Caco-2 (cell line): ENCODE data around the gene OR6N1. TPM values are rescaled to one million over a fixed set of nuclear protein-coding genes. Genes with fewer than 3 reads are reported as not detected.

ENCODE experiments used
- BruUV-seq: library from RNA; stranded (reverse); fragments of 400-500 nt; replicated peaks from 2 replicates; lab custom pipeline; 2021; lab: Mats Ljungman, UMichigan
- CTCF ChIA-PET: fragments of 300-600 bp; sonication (Branson Sonifier 250); formaldehyde crosslinking; loops from one replicate; lab custom pipeline; 2022; ENCODE audit warnings: antibody characterized with exemption; lab: Charles Lee
- POLR2A ChIA-PET: fragments of 300-600 bp; sonication (Branson Sonifier 250); formaldehyde crosslinking; loops from one replicate; lab custom pipeline; 2022; ENCODE audit warnings: antibody characterized with exemption; lab: Charles Lee
- DNase-seq, 2 experiments: peaks; one replicate each; pipeline versions ENCODE4 v3.0.0 to v3.0.0-alpha.2; 2020 to 2022
- H3K27me3 ChIP-seq: replicated peaks from 2 replicates; pipeline ENCODE4 v1.6.0; 2011; ENCODE audit warnings: low read length; ENCODE audit not compliant: control insufficient read depth, insufficient read depth
- H3K36me3 ChIP-seq: 2 replicates; pipeline ENCODE4 v1.5.1; 2011; ENCODE audit warnings: low read length; ENCODE audit not compliant: control insufficient read depth, insufficient read depth
- H3K4me1 ChIP-seq: fragments of 250-450 bp; sonication (Bioruptor Pico); 2 replicates; pipeline ENCODE4 v1.5.1; 2020; ENCODE audit warnings: mild to moderate bottlenecking
- H3K4me3 ChIP-seq: 2 replicates; pipeline ENCODE4 v1.5.1; 2011; ENCODE audit warnings: low read depth, mild to moderate bottlenecking, control low read depth, low read length
- H3K9me3 ChIP-seq: fragments of 250-450 bp; sonication (Bioruptor Pico); 2 replicates; pipeline ENCODE4 v1.5.1; 2020; ENCODE audit warnings: mild to moderate bottlenecking, moderate library complexity
- H3K27ac Mint-ChIP-seq: one replicate; pipeline ENCODE4 v1.8.0; 2022; ENCODE audit warnings: mixed read lengths; ENCODE audit not compliant: unreplicated experiment
- H3K27me3 Mint-ChIP-seq: one replicate; pipeline ENCODE4 v1.8.0; 2022; ENCODE audit warnings: mixed read lengths; ENCODE audit not compliant: insufficient read depth, unreplicated experiment
- H3K36me3 Mint-ChIP-seq: one replicate; pipeline ENCODE4 v1.8.0; 2022; ENCODE audit warnings: mild to moderate bottlenecking, mixed read lengths; ENCODE audit not compliant: insufficient read depth, unreplicated experiment
- H3K4me1 Mint-ChIP-seq: one replicate; pipeline ENCODE4 v1.8.0; 2022; ENCODE audit warnings: low read depth, mixed read lengths; ENCODE audit not compliant: unreplicated experiment
- H3K4me3 Mint-ChIP-seq: one replicate; pipeline ENCODE4 v1.8.0; 2022; ENCODE audit warnings: mild to moderate bottlenecking, moderate library complexity, mixed read lengths; ENCODE audit not compliant: unreplicated experiment
- H3K9me3 Mint-ChIP-seq: one replicate; pipeline ENCODE4 v1.8.0; 2022; ENCODE audit warnings: mixed read lengths; ENCODE audit not compliant: unreplicated experiment
- intact Hi-C: fragments of 100-400 bp; cut with micrococcal nuclease; formaldehyde crosslinking; loops from one replicate; pipeline ENCODE4 v1.10.0; 2022; ENCODE audit not compliant: unreplicated experiment
- total RNA-seq: library from RNA; stranded (reverse); gene quantifications from 2 replicates; pipeline ENCODE4 v1.2.3, GENCODE V29; 2022
- TF ChIP-seq, protein P1 (sequence below), 2 experiments: fragments of 200-600 bp in 1 of 2; IDR thresholded peaks; 1 replicate in 1 of 2; 2 replicates in 1 of 2; pipeline versions ENCODE4 v1.5.1 to v1.8.0; 2011 to 2022; ENCODE audit warnings: antibody characterized with exemption in 1 of 2, control low read depth in 1 of 2, inconsistent platforms in 1 of 2, low read depth in 1 of 2, low read length in 1 of 2, mild to moderate bottlenecking in 1 of 2, moderate library complexity in 1 of 2; ENCODE audit not compliant: insufficient read depth in 1 of 2, severe bottlenecking in 1 of 2, unreplicated experiment in 1 of 2

Gene OR6N1
- total RNA-seq, 1 experiment from 2014 or later, result not detected

DNA sequence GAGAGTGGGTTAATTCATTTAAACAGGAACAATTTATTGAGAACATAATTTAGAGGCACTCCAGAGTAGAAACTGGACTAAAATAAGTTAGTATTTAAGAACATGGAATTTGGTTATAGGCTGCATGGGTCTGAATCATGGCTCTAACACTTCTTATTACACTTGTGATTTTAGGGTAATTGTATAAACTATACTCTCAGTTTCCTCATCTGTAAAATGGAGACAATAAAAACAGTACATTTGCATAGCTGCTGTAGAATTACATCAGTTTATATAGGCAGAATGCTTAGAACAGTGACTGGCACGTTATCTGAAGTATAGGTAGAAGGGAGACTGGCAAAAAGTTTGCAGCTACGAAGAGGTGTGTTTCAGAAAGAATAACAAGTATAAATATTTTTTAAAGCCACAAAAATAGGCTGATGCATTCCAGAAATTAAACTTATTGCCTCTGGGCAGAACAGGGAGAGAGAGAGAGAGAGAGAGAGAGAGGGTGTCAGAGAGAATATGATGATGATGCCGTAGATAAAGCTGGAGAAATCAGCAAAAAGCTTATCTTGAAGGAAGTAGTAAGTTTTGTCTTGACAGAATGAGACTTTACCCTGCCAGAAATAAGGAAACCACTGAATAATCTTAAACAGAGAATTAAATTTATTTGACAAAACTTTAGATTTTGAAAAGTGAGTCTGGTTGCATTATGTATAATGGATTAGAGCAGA, 43.3 kb downstream of the OR6N1 start:
- no peaks in the 10 kb centered on the region for H3K4me1 ChIP-seq
- ChIA-PET CTCF (no interaction called here), POLR2A (no interaction called here)
- Mint-ChIP-seq H3K36me3 (no peaks in the 10 kb centered on the region), H3K9me3 (no peaks in the 10 kb centered on the region), H3K4me1 (no peaks in the 10 kb centered on the region), H3K27me3 (peaks cover 6% of the 10 kb centered on the region), H3K4me3 (no peak overlapping the region), H3K27ac (no peak overlapping the region)
- no peak overlapping the region for H3K4me3 ChIP-seq
- no peaks in the 10 kb centered on the region for H3K36me3 ChIP-seq
- H3K27me3 ChIP-seq, result no peaks in the 10 kb centered on the region
- TF ChIP-seq, protein P1, sequence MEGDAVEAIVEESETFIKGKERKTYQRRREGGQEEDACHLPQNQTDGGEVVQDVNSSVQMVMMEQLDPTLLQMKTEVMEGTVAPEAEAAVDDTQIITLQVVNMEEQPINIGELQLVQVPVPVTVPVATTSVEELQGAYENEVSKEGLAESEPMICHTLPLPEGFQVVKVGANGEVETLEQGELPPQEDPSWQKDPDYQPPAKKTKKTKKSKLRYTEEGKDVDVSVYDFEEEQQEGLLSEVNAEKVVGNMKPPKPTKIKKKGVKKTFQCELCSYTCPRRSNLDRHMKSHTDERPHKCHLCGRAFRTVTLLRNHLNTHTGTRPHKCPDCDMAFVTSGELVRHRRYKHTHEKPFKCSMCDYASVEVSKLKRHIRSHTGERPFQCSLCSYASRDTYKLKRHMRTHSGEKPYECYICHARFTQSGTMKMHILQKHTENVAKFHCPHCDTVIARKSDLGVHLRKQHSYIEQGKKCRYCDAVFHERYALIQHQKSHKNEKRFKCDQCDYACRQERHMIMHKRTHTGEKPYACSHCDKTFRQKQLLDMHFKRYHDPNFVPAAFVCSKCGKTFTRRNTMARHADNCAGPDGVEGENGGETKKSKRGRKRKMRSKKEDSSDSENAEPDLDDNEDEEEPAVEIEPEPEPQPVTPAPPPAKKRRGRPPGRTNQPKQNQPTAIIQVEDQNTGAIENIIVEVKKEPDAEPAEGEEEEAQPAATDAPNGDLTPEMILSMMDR (IDR thresholded peaks at IDR 0.05; ENCODE audit: insufficient read depth in 1 of 2, low read depth in 1 of 2, low read length in 1 of 2, severe bottlenecking in 1 of 2, unreplicated experiment in 1 of 2), result no peak
- intact Hi-C loops, result no loop called here
- no TSS peak for BruUV-seq
- DNase-seq, result no peak
- H3K9me3 ChIP-seq, result no peaks in the 10 kb centered on the region

DNA sequence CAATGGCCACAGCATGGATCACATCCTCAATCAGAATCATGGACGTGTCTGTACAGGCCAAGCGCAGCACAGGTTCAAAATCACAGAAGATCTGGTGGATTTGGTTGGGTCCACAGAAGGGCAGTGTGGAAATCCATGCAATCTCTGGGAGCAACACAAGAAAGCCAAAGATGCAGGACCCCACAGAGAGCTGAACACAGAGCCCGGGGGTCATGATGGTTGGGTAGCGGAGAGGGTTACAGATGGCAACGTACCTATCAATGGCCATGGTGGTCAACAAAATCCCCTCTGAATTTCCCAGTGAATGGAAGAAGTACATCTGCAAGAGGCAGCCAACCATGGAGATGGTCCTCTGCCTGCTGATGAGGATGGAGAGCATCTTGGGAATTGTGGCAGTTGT, 47.6 kb downstream of the OR6N1 start:
- H3K27me3 ChIP-seq, result no peaks in the 10 kb centered on the region
- CTCF ChIA-PET, result no interaction called here
- peaks cover 7% of the 10 kb centered on the region for H3K27me3 Mint-ChIP-seq
- H3K27ac Mint-ChIP-seq, result no peak overlapping the region
- DNase-seq, result no peak
- no peaks in the 10 kb centered on the region for H3K36me3 Mint-ChIP-seq
- H3K4me1 Mint-ChIP-seq, result no peaks in the 10 kb centered on the region
- POLR2A ChIA-PET, result no interaction called here
- H3K9me3 Mint-ChIP-seq, result no peaks in the 10 kb centered on the region
- H3K36me3 ChIP-seq, result no peaks in the 10 kb centered on the region
- H3K4me3 ChIP-seq, result no peak overlapping the region
- no TSS peak for BruUV-seq
- TF ChIP-seq, protein P1 (IDR thresholded peaks at IDR 0.05; ENCODE audit: insufficient read depth in 1 of 2, low read depth in 1 of 2, low read length in 1 of 2, severe bottlenecking in 1 of 2, unreplicated experiment in 1 of 2), result no peak
- intact Hi-C loops, result no loop called here
- H3K9me3 ChIP-seq, result no peaks in the 10 kb centered on the region
- H3K4me1 ChIP-seq, result no peaks in the 10 kb centered on the region
- no peak overlapping the region for H3K4me3 Mint-ChIP-seq

DNA sequence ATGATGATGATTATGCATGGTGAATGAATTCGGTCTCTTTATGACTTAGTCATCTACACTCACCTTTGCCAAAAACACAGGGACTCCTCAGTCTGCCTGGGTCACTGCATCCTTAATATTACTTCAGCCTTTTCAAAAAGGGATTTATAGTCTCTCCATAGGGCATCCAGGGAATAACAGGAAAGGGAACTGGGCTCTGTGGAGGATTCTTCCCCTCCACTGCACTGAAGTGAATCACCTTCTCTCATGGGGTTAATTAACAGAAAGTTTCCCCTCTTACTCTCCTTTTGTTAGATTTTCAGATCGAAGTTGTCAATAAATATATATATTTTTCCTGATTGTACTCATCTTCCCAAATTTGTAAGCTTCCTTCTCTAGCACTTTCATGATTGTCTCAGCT, 51.4 kb downstream of the OR6N1 start, which contains the start of gene OR6K3:
Gene OR6K3, minus strand, starts transcription at position 101 of the 400 bp plus-strand sequence. CDS start 2,605 bp downstream, outside the sequence.
- Histone ChIP-seq H3K9me3 (no peaks in the 10 kb centered on the region), H3K27me3 (no peaks in the 10 kb centered on the region), H3K4me3 (no peak within 1 kb of the TSS), H3K4me1 (no peaks in the 10 kb centered on the region), H3K36me3 (no peaks in the 10 kb centered on the region)
- no peaks in the 10 kb centered on the region for H3K4me1 Mint-ChIP-seq
- H3K4me3 Mint-ChIP-seq, result no peak within 1 kb of the TSS
- no peak for DNase-seq
- H3K27me3 Mint-ChIP-seq, result peaks cover 5% of the 10 kb centered on the region
- ChIA-PET CTCF (no interaction called here), POLR2A (no interaction called here)
- no peaks in the 10 kb centered on the region for H3K36me3 Mint-ChIP-seq
- no peak within 1 kb of the TSS for H3K27ac Mint-ChIP-seq
- TF ChIP-seq, protein P1 (IDR thresholded peaks at IDR 0.05; ENCODE audit: insufficient read depth in 1 of 2, low read depth in 1 of 2, low read length in 1 of 2, severe bottlenecking in 1 of 2, unreplicated experiment in 1 of 2), result no peak
- BruUV-seq, result no TSS peak
- intact Hi-C loops, result no loop called here
- no peaks in the 10 kb centered on the region for H3K9me3 Mint-ChIP-seq
